OCI-LY7 (cell line): ENCODE measurements around the gene ENTPD6. TPM values are rescaled to one million over a fixed set of nuclear protein-coding genes. Genes with fewer than 3 reads are reported as not detected.

Source experiments
- BruUV-seq: library from RNA; stranded (reverse); fragments of 400-500 nt; replicated peaks from 2 replicates; lab custom pipeline; 2021; lab: Mats Ljungman, UMichigan
- CTCF ChIA-PET: fragments of 300-600 bp; sonication (Branson Sonifier 250); formaldehyde crosslinking; loops from one replicate; lab custom pipeline; 2022; ENCODE audit warnings: antibody characterized with exemption; ENCODE audit not compliant: unreplicated experiment; lab: Charles Lee
- POLR2A ChIA-PET: fragments of 300-600 bp; sonication (Branson Sonifier 250); formaldehyde crosslinking; loops from one replicate; lab custom pipeline; 2022; ENCODE audit warnings: antibody characterized with exemption; lab: Charles Lee
- DNase-seq: peaks from one replicate; pipeline ENCODE4 v3.0.0-alpha.2; 2015; ENCODE audit warnings: low spot score
- H2AFZ ChIP-seq: fragments of 200-600 bp; sonication (generic), shearing (Covaris generic); 2 replicates; pipeline ENCODE4 v1.6.1; 2014; ENCODE audit warnings: mild to moderate bottlenecking, antibody characterized with exemption, low read length, moderate library complexity
- H3K27ac ChIP-seq: fragments of 200-600 bp; sonication (generic); 2 replicates; pipeline ENCODE4 v1.5.1; 2014; ENCODE audit warnings: mixed run types, low read depth, mild to moderate bottlenecking, moderate library complexity, low read length, inconsistent platforms; ENCODE audit not compliant: poor library complexity, severe bottlenecking
- H3K36me3 ChIP-seq: fragments of 200-600 bp; sonication (generic); 2 replicates; pipeline ENCODE4 v1.6.1; 2014; ENCODE audit warnings: mild to moderate bottlenecking, antibody characterized with exemption, low read length, moderate library complexity, mixed read lengths; ENCODE audit not compliant: insufficient read depth
- H3K4me1 ChIP-seq: fragments of 200-600 bp; sonication (generic); 2 replicates; pipeline ENCODE4 v1.5.1; 2014; ENCODE audit warnings: mild to moderate bottlenecking, low read length; ENCODE audit not compliant: insufficient read depth, poor library complexity, severe bottlenecking
- H3K4me2 ChIP-seq: fragments of 200-600 bp; sonication (generic); 2 replicates; pipeline ENCODE4 v1.6.1; 2014; ENCODE audit warnings: mild to moderate bottlenecking, low read length
- H3K4me3 ChIP-seq: fragments of 200-600 bp; sonication (generic); 2 replicates; pipeline ENCODE4 v1.5.1; 2014; ENCODE audit warnings: mild to moderate bottlenecking, low read depth, low read length; ENCODE audit not compliant: poor library complexity, severe bottlenecking
- H3K79me2 ChIP-seq: fragments of 200-600 bp; sonication (generic); 2 replicates; pipeline ENCODE4 v1.6.1; 2016; ENCODE audit warnings: low read depth, mild to moderate bottlenecking, low read length, moderate library complexity, mixed read lengths; ENCODE audit not compliant: insufficient read depth
- H3K9me2 ChIP-seq: fragments of 200-600 bp; sonication (generic); 2 replicates; pipeline ENCODE4 v1.6.1; 2016; ENCODE audit warnings: mild to moderate bottlenecking, low read length, mixed read lengths; ENCODE audit not compliant: insufficient read depth
- H3K9me3 ChIP-seq: fragments of 200-600 bp; sonication (generic); 2 replicates; pipeline ENCODE4 v1.6.1; 2014; ENCODE audit warnings: mild to moderate bottlenecking, mixed run types, low read length, mixed read lengths
- H4K20me1 ChIP-seq: fragments of 200-600 bp; sonication (generic); 2 replicates; pipeline ENCODE4 v1.6.1; 2014; ENCODE audit warnings: mild to moderate bottlenecking, antibody characterized with exemption, low read length, moderate library complexity, mixed read lengths; ENCODE audit not compliant: insufficient read depth
- CTCF ChIP-seq: fragments of 200-600 bp; sonication (generic); conservative IDR thresholded peaks from 2 replicates; pipeline ENCODE4 v1.5.1; 2014; ENCODE audit warnings: mild to moderate bottlenecking, antibody characterized with exemption, low read length, moderate library complexity, mixed read lengths
- EZH2phosphoT487 ChIP-seq: fragments of 200-600 bp; sonication (generic); IDR thresholded peaks from 2 replicates; pipeline ENCODE4 v1.6.1; 2018; ENCODE audit warnings: low read depth, borderline replicate concordance, mild to moderate bottlenecking, mixed run types, antibody characterized with exemption, low read length, moderate library complexity, mixed read lengths
- intact Hi-C: fragments of 100-400 bp; cut with micrococcal nuclease; formaldehyde crosslinking; loops from one replicate; pipeline ENCODE4 v1.10.0; 2022; ENCODE audit not compliant: unreplicated experiment
- total RNA-seq, 2 experiments: library from RNA; depleted of rRNA in 1 of 2; stranded (reverse); fragments of >200 nt in 1 of 2; shearing (Covaris generic) in 1 of 2; gene quantifications; 2 replicates each; pipeline ENCODE4 v1.2.3, GENCODE V29; 2014 to 2022

The ENTPD6 gene
- total RNA-seq, 2 experiments from 2014 or later: 4.2 TPM; not detected in 1

- Histone ChIP-seq H2AFZ (no peak overlapping the region), H3K36me3 (no peaks in the 10 kb centered on the region), H4K20me1 (0 out of 2 replicates have a peak, but pooled peaks cover 3% of the 10 kb centered on the region), H3K9me2 (no peaks in the 10 kb centered on the region), H3K4me2 (no peak overlapping the region), H3K27ac (no peak overlapping the region), H3K4me3 (no peak overlapping the region), H3K79me2 (no peaks in the 10 kb centered on the region), H3K4me1 (no peaks in the 10 kb centered on the region), H3K9me3 (no peaks in the 10 kb centered on the region)
- intact Hi-C loops: no loop called here
- ChIA-PET POLR2A (no interaction called here), CTCF (no interaction called here)
- no TSS peak for BruUV-seq
- TF ChIP-seq CTCF: no peak
- TF ChIP-seq EZH2phosphoT487: no peak
- no peak for DNase-seq
These were observed 7.6 kb downstream of the ENTPD6 start for GRCh38 chr20:25203089-25203488.

GRCh38 chr20:25203871-25204320 lies 8.4 kb downstream of the ENTPD6 start:
- intact Hi-C loops: no loop called here
- Histone ChIP-seq H3K79me2 (no peaks in the 10 kb centered on the region), H2AFZ (no peak overlapping the region), H3K4me1 (no peaks in the 10 kb centered on the region), H3K9me2 (no peaks in the 10 kb centered on the region), H3K4me2 (no peak overlapping the region), H3K36me3 (no peaks in the 10 kb centered on the region), H4K20me1 (0 out of 2 replicates have a peak, but pooled peaks cover 3% of the 10 kb centered on the region), H3K9me3 (no peaks in the 10 kb centered on the region), H3K27ac (no peak overlapping the region), H3K4me3 (no peak overlapping the region)
- DNase-seq: no peak
- no TSS peak for BruUV-seq
- POLR2A ChIA-PET: no interaction called here
- CTCF ChIA-PET: no interaction called here
- TF ChIP-seq CTCF: no peak
- no peak for TF ChIP-seq EZH2phosphoT487

DNA sequence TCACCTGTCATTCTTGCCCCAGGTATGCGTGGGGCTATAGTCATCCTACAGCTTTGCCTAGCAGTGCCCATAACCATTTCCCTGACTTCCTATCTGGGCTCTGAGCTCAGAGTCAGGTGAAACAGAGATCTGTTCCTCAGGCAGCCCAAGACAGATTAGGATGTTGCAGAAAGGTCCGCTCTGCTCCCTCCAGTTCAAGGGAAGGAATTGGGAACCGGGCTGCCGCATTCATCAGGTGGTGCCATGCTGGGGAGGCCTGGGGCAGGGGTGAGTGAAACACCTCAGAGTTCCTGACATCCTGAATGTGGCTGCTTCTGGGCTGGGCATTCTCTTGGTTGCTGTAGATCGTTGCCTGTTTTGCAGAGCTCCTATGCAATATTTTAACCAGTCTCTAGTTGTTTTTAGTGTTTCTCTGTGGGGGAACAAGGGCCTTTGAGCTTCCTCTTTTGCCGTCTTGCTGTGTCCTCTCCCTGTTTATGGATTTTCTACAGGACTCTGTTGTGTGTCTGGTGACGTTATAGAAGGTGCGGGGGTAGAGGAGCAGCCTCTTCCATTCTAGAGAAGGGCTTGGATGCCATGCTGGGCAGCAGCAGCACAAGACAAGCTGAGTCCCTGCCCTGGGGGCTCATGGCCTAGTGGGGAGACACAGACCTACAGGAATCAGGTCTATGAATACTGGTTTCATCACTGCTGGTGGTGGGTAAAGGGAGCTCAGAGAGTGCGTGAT lies 9.2 kb downstream of the ENTPD6 start:
- TF ChIP-seq EZH2phosphoT487: no peak
- TF ChIP-seq CTCF: no peak
- H3K9me3 ChIP-seq: no peaks in the 10 kb centered on the region
- DNase-seq: no peak
- no peak overlapping the region for H3K4me3 ChIP-seq
- no TSS peak for BruUV-seq
- H4K20me1 ChIP-seq: 0 out of 2 replicates have a peak, but pooled peaks cover 3% of the 10 kb centered on the region
- H3K79me2 ChIP-seq: no peaks in the 10 kb centered on the region
- intact Hi-C loops: no loop called here
- ChIA-PET POLR2A (interaction anchor here (0.6 kb wide), 1 partner anchor 210 kb away, joined by 5 read pairs; no protein-coding TSS in a partner anchor), CTCF (no interaction called here)
- H3K36me3 ChIP-seq: no peaks in the 10 kb centered on the region
- no peaks in the 10 kb centered on the region for H3K9me2 ChIP-seq
- no peak overlapping the region for H2AFZ ChIP-seq
- no peaks in the 10 kb centered on the region for H3K4me1 ChIP-seq
- H3K4me2 ChIP-seq: no peak overlapping the region
- no peak overlapping the region for H3K27ac ChIP-seq
